CD8-positive, alpha-beta memory T cell (primary cell): ENCODE results near the gene DSCAML1. TPM values are rescaled to one million over a fixed set of nuclear protein-coding genes. Genes with fewer than 3 reads are reported as not detected.

Experiments
- CTCF ChIA-PET: fragments of 350-600 bp; sonication (Branson Sonifier 250); formaldehyde crosslinking; loops from one replicate; lab custom pipeline; 2021; ENCODE audit warnings: antibody characterized with exemption; lab: Charles Lee
- POLR2A ChIA-PET: fragments of 350-600 bp; sonication (Branson Sonifier 250); formaldehyde crosslinking; loops from one replicate; lab custom pipeline; 2021; ENCODE audit warnings: antibody characterized with exemption; lab: Charles Lee
- DNase-seq, 5 donors: peaks; one replicate each; pipeline versions ENCODE4 v3.0.0 to v3.0.0-alpha.2; 2020 to 2022; ENCODE audit warnings: mixed read lengths in 1 of 5
- H3K27ac ChIP-seq: one replicate; pipeline ENCODE4 v1.7.0; 2013; ENCODE audit warnings: low read depth, mild to moderate bottlenecking, low read length, moderate library complexity
- H3K27me3 ChIP-seq: 2 replicates; pipeline ENCODE4 v1.7.0; 2013; ENCODE audit warnings: low read length, mild to moderate bottlenecking; ENCODE audit not compliant: insufficient read depth, poor library complexity, severe bottlenecking
- H3K36me3 ChIP-seq: 2 replicates; pipeline ENCODE4 v1.7.0; 2013; ENCODE audit warnings: mild to moderate bottlenecking, low read length, moderate library complexity; ENCODE audit not compliant: insufficient read depth
- H3K4me1 ChIP-seq: 2 replicates; pipeline ENCODE4 v1.7.0; 2013; ENCODE audit warnings: mild to moderate bottlenecking, low read length, moderate library complexity; ENCODE audit not compliant: insufficient read depth
- H3K4me3 ChIP-seq: 2 replicates; pipeline ENCODE4 v1.7.0; 2013; ENCODE audit warnings: mild to moderate bottlenecking, low read length
- H3K9me3 ChIP-seq: 2 replicates; pipeline ENCODE4 v1.7.0; 2013; ENCODE audit warnings: mild to moderate bottlenecking, low read length
- H3K27ac Mint-ChIP-seq, 8 donors: one replicate each; pipeline ENCODE4 v1.8.0; 2020 to 2021; ENCODE audit warnings: mixed read lengths in 8 of 8, mild to moderate bottlenecking in 6 of 8, inconsistent platforms in 3 of 8, moderate library complexity in 3 of 8
- H3K27me3 Mint-ChIP-seq, 2 donors: one replicate each; pipeline ENCODE4 v1.8.0; 2020 to 2021; ENCODE audit warnings: mixed read lengths in 2 of 2, mild to moderate bottlenecking in 1 of 2, moderate library complexity in 1 of 2
- H3K36me3 Mint-ChIP-seq, 3 donors: one replicate each; pipeline ENCODE4 v1.8.0; 2020 to 2021; ENCODE audit warnings: mixed read lengths in 3 of 3, inconsistent platforms in 1 of 3, mild to moderate bottlenecking in 1 of 3
- H3K4me1 Mint-ChIP-seq, 3 donors: one replicate each; pipeline ENCODE4 v1.8.0; 2020 to 2021; ENCODE audit warnings: mixed read lengths in 3 of 3, inconsistent platforms in 1 of 3, mild to moderate bottlenecking in 1 of 3
- H3K4me3 Mint-ChIP-seq, 7 donors: one replicate each; pipeline ENCODE4 v1.8.0; 2020 to 2021; ENCODE audit warnings: mixed read lengths in 7 of 7, mild to moderate bottlenecking in 6 of 7, moderate library complexity in 4 of 7, inconsistent platforms in 2 of 7
- H3K9me3 Mint-ChIP-seq, 5 donors: one replicate each; pipeline ENCODE4 v1.8.0; 2020 to 2022; ENCODE audit warnings: mixed read lengths in 5 of 5, mild to moderate bottlenecking in 3 of 5, moderate library complexity in 2 of 5, inconsistent platforms in 1 of 5
- polyA plus RNA-seq: library from polyadenylated mRNA; unstranded; fragments of 300-500 nt; fragmentation: Illumina TruSeq; gene quantifications from one replicate; pipeline ENCODE4 v1.2.3, GENCODE V29; 2021
- total RNA-seq, 2 experiments: library from RNA; stranded (reverse); gene quantifications; one replicate each; pipeline ENCODE4 v1.2.3, GENCODE V29; 2021

Gene DSCAML1
- total and polyA plus RNA-seq, 3 experiments from 2014 or later, result 0.48 to 0.91 TPM; not detected in 1

GRCh38 chr11:117629891-117630538 lies 167.0 kb downstream of the DSCAML1 start:
- Histone ChIP-seq H3K27ac (no peak overlapping the region), H3K36me3 (no peaks in the 10 kb centered on the region), H3K27me3 (no peaks in the 10 kb centered on the region), H3K4me3 (no peak overlapping the region), H3K9me3 (no peaks in the 10 kb centered on the region), H3K4me1 (no peaks in the 10 kb centered on the region)
- Mint-ChIP-seq H3K27me3 (peaks cover 0 to 9% of the 10 kb centered on the region in 2 donors), H3K4me3 (no peak overlapping the region), H3K27ac (no peak overlapping the region), H3K36me3 (no peaks in the 10 kb centered on the region), H3K4me1 (no peaks in the 10 kb centered on the region), H3K9me3 (no peaks in the 10 kb centered on the region)
- DNase-seq, result no peak
- CTCF ChIA-PET, result no interaction called here
- POLR2A ChIA-PET, result no interaction called here

GRCh38 chr11:117629146-117629545 lies 167.9 kb downstream of the DSCAML1 start:
- no peaks in the 10 kb centered on the region for H3K9me3 ChIP-seq
- no peaks in the 10 kb centered on the region for H3K4me1 Mint-ChIP-seq
- CTCF ChIA-PET, result no interaction called here

GRCh38 chr11:117627259-117627658 lies 169.8 kb downstream of the DSCAML1 start:
- ChIA-PET POLR2A (no interaction called here), CTCF (no interaction called here)
- no peaks in the 10 kb centered on the region for H3K4me1 ChIP-seq
- H3K27me3 ChIP-seq, result no peaks in the 10 kb centered on the region
- Mint-ChIP-seq H3K27me3 (peaks cover 2 to 12% of the 10 kb centered on the region in 2 donors), H3K9me3 (peaks cover 0 to 7% (median 0%) of the 10 kb centered on the region in 5 donors), H3K27ac (no peak overlapping the region), H3K4me3 (no peak overlapping the region), H3K4me1 (no peaks in the 10 kb centered on the region), H3K36me3 (no peaks in the 10 kb centered on the region)
- H3K36me3 ChIP-seq, result no peaks in the 10 kb centered on the region
- H3K27ac ChIP-seq, result no peak overlapping the region
- H3K4me3 ChIP-seq, result no peak overlapping the region
- no peak for DNase-seq
- H3K9me3 ChIP-seq, result no peaks in the 10 kb centered on the region

More at GRCh38 chr11:117629146-117629545, 167.9 kb downstream of the DSCAML1 start:
- no peak for DNase-seq
- no peaks in the 10 kb centered on the region for H3K36me3 Mint-ChIP-seq
- Histone ChIP-seq H3K36me3 (no peaks in the 10 kb centered on the region), H3K27ac (no peak overlapping the region), H3K4me1 (no peaks in the 10 kb centered on the region), H3K27me3 (no peaks in the 10 kb centered on the region), H3K4me3 (no peak overlapping the region)
- no peak overlapping the region for H3K27ac Mint-ChIP-seq
- no peak overlapping the region for H3K4me3 Mint-ChIP-seq
- H3K27me3 Mint-ChIP-seq, result peaks cover 0 to 9% of the 10 kb centered on the region in 2 donors
- H3K9me3 Mint-ChIP-seq, result no peaks in the 10 kb centered on the region
- POLR2A ChIA-PET, result no interaction called here

- DNase-seq, result no peak
- no peak overlapping the region for H3K4me3 Mint-ChIP-seq
- peaks cover 0 to 8% (median 1%) of the 10 kb centered on the region in 5 donors for H3K9me3 Mint-ChIP-seq
- Histone ChIP-seq H3K9me3 (no peaks in the 10 kb centered on the region), H3K27me3 (no peaks in the 10 kb centered on the region), H3K27ac (no peak overlapping the region), H3K4me3 (no peak overlapping the region), H3K36me3 (no peaks in the 10 kb centered on the region), H3K4me1 (no peaks in the 10 kb centered on the region)
- H3K27me3 Mint-ChIP-seq, result peaks cover 2 to 12% of the 10 kb centered on the region in 2 donors
- no peak overlapping the region for H3K27ac Mint-ChIP-seq
- no peaks in the 10 kb centered on the region for H3K4me1 Mint-ChIP-seq
- H3K36me3 Mint-ChIP-seq, result no peaks in the 10 kb centered on the region
- CTCF ChIA-PET, result no interaction called here
- POLR2A ChIA-PET, result no interaction called here
Observed at GRCh38 chr11:117626576-117626975, 170.4 kb downstream of the DSCAML1 start.

GRCh38 chr11:117625237-117625636 lies 171.8 kb downstream of the DSCAML1 start:
- Histone ChIP-seq H3K27me3 (no peaks in the 10 kb centered on the region), H3K9me3 (no peaks in the 10 kb centered on the region), H3K27ac (no peak overlapping the region), H3K4me1 (no peaks in the 10 kb centered on the region), H3K36me3 (no peaks in the 10 kb centered on the region), H3K4me3 (no peak overlapping the region)
- H3K4me1 Mint-ChIP-seq, result no peaks in the 10 kb centered on the region
- H3K27me3 Mint-ChIP-seq, result peaks cover 2 to 12% of the 10 kb centered on the region in 2 donors
- DNase-seq, result no peak
- CTCF ChIA-PET, result no interaction called here
- H3K27ac Mint-ChIP-seq, result no peak overlapping the region
- no peaks in the 10 kb centered on the region for H3K36me3 Mint-ChIP-seq
- H3K4me3 Mint-ChIP-seq, result no peak overlapping the region
- POLR2A ChIA-PET, result no interaction called here
- peaks cover 0 to 13% (median 9%) of the 10 kb centered on the region in 5 donors for H3K9me3 Mint-ChIP-seq

- ChIA-PET CTCF (no interaction called here), POLR2A (no interaction called here)
- H3K27ac ChIP-seq, result no peak overlapping the region
- H3K27me3 ChIP-seq, result no peaks in the 10 kb centered on the region
- no peak for DNase-seq
- Mint-ChIP-seq H3K4me3 (no peak overlapping the region), H3K4me1 (no peaks in the 10 kb centered on the region), H3K27ac (no peak overlapping the region), H3K36me3 (no peaks in the 10 kb centered on the region), H3K9me3 (peaks cover 0 to 13% (median 9%) of the 10 kb centered on the region in 5 donors), H3K27me3 (peaks cover 2 to 12% of the 10 kb centered on the region in 2 donors)
- no peaks in the 10 kb centered on the region for H3K4me1 ChIP-seq
- no peak overlapping the region for H3K4me3 ChIP-seq
- H3K36me3 ChIP-seq, result no peaks in the 10 kb centered on the region
- H3K9me3 ChIP-seq, result no peaks in the 10 kb centered on the region
Observed at GRCh38 chr11:117623831-117624271, 173.2 kb downstream of the DSCAML1 start.

GRCh38 chr11:117621226-117621625 lies 175.8 kb downstream of the DSCAML1 start:
- no peak overlapping the region for H3K27ac Mint-ChIP-seq
- ChIA-PET POLR2A (no interaction called here), CTCF (interaction anchor here (1.2 kb wide), 1 partner anchor 10 kb away, joined by 3 read pairs; no protein-coding TSS in a partner anchor)
- Histone ChIP-seq H3K36me3 (no peaks in the 10 kb centered on the region), H3K27me3 (no peaks in the 10 kb centered on the region), H3K4me3 (no peak overlapping the region), H3K4me1 (no peaks in the 10 kb centered on the region), H3K9me3 (no peaks in the 10 kb centered on the region), H3K27ac (no peak overlapping the region)
- peaks cover 3 to 10% of the 10 kb centered on the region in 2 donors for H3K27me3 Mint-ChIP-seq
- DNase-seq, result no peak
- H3K36me3 Mint-ChIP-seq, result no peaks in the 10 kb centered on the region
- no peak overlapping the region for H3K4me3 Mint-ChIP-seq
- no peaks in the 10 kb centered on the region for H3K4me1 Mint-ChIP-seq
- peaks cover 0 to 13% (median 9%) of the 10 kb centered on the region in 5 donors for H3K9me3 Mint-ChIP-seq

GRCh38 chr11:117620659-117621058 lies 176.4 kb downstream of the DSCAML1 start:
- H3K36me3 Mint-ChIP-seq, result no peaks in the 10 kb centered on the region
- H3K27ac Mint-ChIP-seq, result no peak overlapping the region
- ChIA-PET POLR2A (no interaction called here), CTCF (interaction anchor here (1.2 kb wide), 1 partner anchor 9 kb away, joined by 3 read pairs; no protein-coding TSS in a partner anchor)
- H3K27me3 ChIP-seq, result no peaks in the 10 kb centered on the region
- no peaks in the 10 kb centered on the region for H3K4me1 ChIP-seq
- DNase-seq, result no peak
- H3K27me3 Mint-ChIP-seq, result peaks cover 3 to 10% of the 10 kb centered on the region in 2 donors
- H3K4me3 ChIP-seq, result no peak overlapping the region
- no peaks in the 10 kb centered on the region for H3K9me3 ChIP-seq
- H3K4me1 Mint-ChIP-seq, result no peaks in the 10 kb centered on the region
- H3K27ac ChIP-seq, result no peak overlapping the region
- H3K9me3 Mint-ChIP-seq, result peaks cover 0 to 13% (median 9%) of the 10 kb centered on the region in 5 donors
- no peak overlapping the region for H3K4me3 Mint-ChIP-seq
- no peaks in the 10 kb centered on the region for H3K36me3 ChIP-seq
